Measurements from ENCODE around the gene KIF22. TPM values are rescaled to one million over a fixed set of nuclear protein-coding genes. Genes with fewer than 3 reads are reported as not detected.
"Not testable (repeated sequence)": the region's sequence is repeated elsewhere in the genome, so short reads cannot be mapped to it uniquely, and the experiment has no call there.

KIF22 gene
- total and polyA plus RNA-seq, 11 donors, result 12.2 to 91.2 (median 32.2) TPM

GRCh38 chr16:29784157-29784556, 6.4 kb upstream of the KIF22 start:
- WGBS, 4 donors, result 91 to 98% (median 97%) methylated on average over 2 of the region's 2 CpGs
- peaks cover 0 to 6% (median 0%) of the 10 kb centered on the region in 9 donors for H3K27me3 ChIP-seq
- DNase-seq (no peak), ATAC-seq (no peak)
- H3K36me3 ChIP-seq, result no peaks in the 10 kb centered on the region
- no peaks in the 10 kb centered on the region for H3K9me3 ChIP-seq
- peaks cover 0 to 12% (median 5%) of the 10 kb centered on the region in 12 donors for H3K4me1 ChIP-seq
- no peak overlapping the region for H3K27ac ChIP-seq
- intact Hi-C loops (cut with DNase I), result no loop called here
- H3K4me3 ChIP-seq, result no peak overlapping the region
- no peak for TF ChIP-seq CTCF (IDR thresholded peaks at IDR 0.05)
- TF ChIP-seq POLR2A (IDR thresholded peaks at IDR 0.05), result no peak

GRCh38 chr16:29784901-29785500, 5.5 kb upstream of the KIF22 start:
- intact Hi-C loops (cut with DNase I), result loop anchor here in 1 of 10 donors (5.0 kb wide), 1 partner anchor 83 kb away; no protein-coding TSS in a partner anchor
- H3K4me3 ChIP-seq, result peak overlapping the region in 10 of 12 donors; percentile 6 to 46 (median 35)
- ATAC-seq, result peak; percentile 60 to 95 (median 91)

GRCh38 chr16:29787155-29787554, 3.4 kb upstream of the KIF22 start:
- not testable (repeated sequence) for H3K9me3 ChIP-seq, ATAC-seq, DNase-seq, H3K27me3 ChIP-seq, H3K4me3 ChIP-seq, H3K36me3 ChIP-seq, H3K27ac ChIP-seq
- intact Hi-C loops (cut with DNase I), result loop anchor here in 1 of 10 donors (5.0 kb wide), 1 partner anchor 85 kb away; no protein-coding TSS in a partner anchor
- peaks cover 0 to 32% (median 20%) of the 10 kb centered on the region in 12 donors for H3K4me1 ChIP-seq
- WGBS, 4 donors, result 82 to 89% (median 86%) methylated on average over 4 of the region's 4 CpGs

More at GRCh38 chr16:29784901-29785500, 5.5 kb upstream of the KIF22 start:
- Histone ChIP-seq H3K36me3 (no peaks in the 10 kb centered on the region), H3K4me1 (peaks cover 0 to 19% (median 10%) of the 10 kb centered on the region in 12 donors), H3K27ac (peak overlapping the region in 2 of 12 donors; percentile 19 to 49), H3K9me3 (no peaks in the 10 kb centered on the region), H3K27me3 (peaks cover 0 to 1% (median 0%) of the 10 kb centered on the region in 9 donors)
- TF ChIP-seq CTCF (IDR thresholded peaks at IDR 0.05) (peak; percentile 70 to 94 (median 84)), POLR2A (IDR thresholded peaks at IDR 0.05) (no peak)
- 5 to 9% (median 7%) methylated on average over 20 to 38 of the region's 38 CpGs for WGBS, 4 donors
- peak; percentile 77 to 92 (median 81) for DNase-seq

GRCh38 chr16:29789775-29790182, 772 bp upstream of the KIF22 start:
- H3K27ac ChIP-seq, result peak overlapping the region; percentile 62 to 94 (median 90)
- intact Hi-C loops (cut with DNase I), result loop anchor here in 5 of 10 donors (2.0 to 5.0 kb wide), 4 partner anchors 15 to 87 kb away; partner anchors contain the start of gene MVP (in 1 of the 5)
- DNase-seq (no peak), ATAC-seq (peak in 1 of 4 donors; percentile 8)
- no peaks in the 10 kb centered on the region for H3K36me3 ChIP-seq
- H3K27me3 ChIP-seq, result no peaks in the 10 kb centered on the region
- peaks cover 0 to 38% (median 19%) of the 10 kb centered on the region in 12 donors for H3K4me1 ChIP-seq
- H3K9me3 ChIP-seq, result no peaks in the 10 kb centered on the region
- WGBS, 4 donors, result 62 to 71% (median 67%) methylated on average over 19 to 20 of the region's 20 CpGs
- H3K4me3 ChIP-seq, result peak overlapping the region; percentile 50 to 94 (median 82)
- no peak for TF ChIP-seq CTCF (IDR thresholded peaks at IDR 0.05)
- no peak for TF ChIP-seq POLR2A (IDR thresholded peaks at IDR 0.05)

All from heart left ventricle (tissue), 16 donors.